ENCODE measurements around the gene OPRM1. TPM values are rescaled to one million over a fixed set of nuclear protein-coding genes. Genes with fewer than 3 reads are reported as not detected.
"Not testable (repeated sequence)": the region's sequence is repeated elsewhere in the genome, so short reads cannot be mapped to it uniquely, and the experiment has no call there.

Gene OPRM1
- total RNA-seq, 1 donor from 2014 or later = not detected

DNA sequence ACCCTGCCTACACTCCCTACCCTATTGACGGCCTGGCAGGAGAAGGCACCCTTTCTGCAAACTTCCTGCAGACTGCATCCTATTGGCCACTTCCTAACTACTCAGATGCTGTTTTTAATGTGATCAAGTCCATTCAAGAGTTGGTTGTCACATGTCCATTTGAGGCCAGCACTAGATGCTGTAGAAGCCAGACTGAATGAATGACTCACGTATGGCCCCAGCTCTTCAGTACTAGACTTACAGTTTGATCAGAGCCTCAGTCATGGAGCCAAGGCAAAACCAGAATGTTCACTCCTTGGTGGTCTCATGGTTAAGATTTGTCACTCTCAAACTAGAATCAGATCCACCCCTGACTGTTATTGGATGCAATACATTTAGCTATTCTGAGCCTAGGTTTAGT is 101.7 kb downstream of the OPRM1 start:
- peak; percentile 36 for DNase-seq (ENCODE audit: low read depth)

DNA sequence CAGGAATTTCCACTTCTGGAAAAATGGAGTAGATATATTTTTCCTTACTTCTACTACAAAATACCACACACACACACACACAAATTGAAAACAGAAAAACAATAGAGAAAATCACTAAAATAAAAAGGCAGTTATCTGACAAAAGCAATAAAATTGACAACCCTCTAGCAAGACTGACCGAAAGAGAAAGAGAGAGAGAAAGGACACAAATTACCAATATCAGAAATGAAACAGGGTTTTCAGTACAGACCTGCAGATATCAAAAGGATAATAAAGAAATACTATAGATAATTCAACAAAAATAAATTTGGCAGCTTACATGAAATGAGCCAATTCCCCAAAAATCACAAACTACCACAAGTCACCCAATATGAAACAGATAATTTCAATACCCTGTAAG is 104.7 kb downstream of the OPRM1 start:
- DNase-seq (ENCODE audit: low read depth) = no peak

DNA sequence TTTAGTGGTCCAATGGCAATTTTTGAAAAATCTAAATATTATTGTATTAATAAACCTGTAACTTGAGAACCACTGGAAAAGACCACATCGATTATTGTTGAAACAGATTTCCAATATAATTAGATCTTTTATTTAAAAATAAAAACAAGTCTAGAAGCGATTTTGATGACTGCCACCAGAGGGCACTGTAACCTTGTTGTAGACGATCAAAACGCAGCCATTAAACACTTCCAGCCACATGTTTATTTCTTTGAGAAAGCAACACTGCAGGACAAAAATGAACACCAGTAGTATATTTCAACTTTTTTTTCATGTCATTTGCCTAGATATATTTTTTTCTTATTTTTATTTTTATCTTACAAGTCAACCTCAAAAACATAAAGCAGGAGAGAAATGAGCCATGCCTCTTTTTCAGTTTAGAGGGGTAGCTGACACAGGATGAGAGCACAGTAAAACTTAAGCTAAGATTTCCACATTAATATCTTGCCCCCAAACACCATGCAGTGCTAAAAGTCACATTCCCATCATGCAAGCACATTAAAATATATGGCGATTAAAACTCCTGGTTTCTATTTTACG is 115.4 kb downstream of the OPRM1 start:
- DNase-seq (ENCODE audit: low read depth) = peak; percentile 77

DNA sequence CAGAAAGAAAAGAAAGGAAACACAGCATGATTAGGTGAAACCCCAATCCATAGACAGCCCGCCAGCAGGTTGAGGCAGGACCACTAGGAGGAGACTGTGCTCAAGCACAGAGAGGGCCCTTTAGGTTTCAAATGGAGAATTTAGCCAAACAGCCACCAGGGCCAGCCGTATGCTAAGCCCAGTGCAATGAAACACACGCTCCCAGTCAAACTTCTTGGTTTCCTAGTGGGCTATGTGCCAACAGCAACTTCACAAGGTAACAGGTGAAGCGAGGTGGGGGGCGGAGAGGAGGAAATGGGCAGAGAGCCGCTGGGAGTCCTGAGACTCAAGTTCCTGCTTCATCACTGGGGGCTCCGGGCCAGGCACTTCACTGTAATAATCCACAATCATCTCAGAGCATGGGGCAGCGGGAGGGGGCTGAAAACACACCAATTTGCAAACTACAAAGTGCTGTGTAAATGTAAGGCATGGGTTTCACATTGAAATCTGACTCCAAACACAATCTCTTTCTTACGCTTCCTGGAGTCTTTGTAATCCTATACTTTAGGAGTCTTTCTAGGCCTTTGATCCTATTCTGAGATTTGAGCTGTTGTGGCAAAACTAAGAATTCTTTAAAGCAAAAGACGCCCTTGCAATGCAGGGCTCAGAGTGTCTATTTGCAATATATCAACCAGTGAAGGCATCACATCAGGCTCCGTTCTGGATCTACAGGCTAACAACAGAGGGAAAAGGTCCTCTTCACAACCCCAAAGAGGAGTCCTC is 117.3 kb downstream of the OPRM1 start:
- peak; percentile 60 for DNase-seq (ENCODE audit: low read depth)

DNA sequence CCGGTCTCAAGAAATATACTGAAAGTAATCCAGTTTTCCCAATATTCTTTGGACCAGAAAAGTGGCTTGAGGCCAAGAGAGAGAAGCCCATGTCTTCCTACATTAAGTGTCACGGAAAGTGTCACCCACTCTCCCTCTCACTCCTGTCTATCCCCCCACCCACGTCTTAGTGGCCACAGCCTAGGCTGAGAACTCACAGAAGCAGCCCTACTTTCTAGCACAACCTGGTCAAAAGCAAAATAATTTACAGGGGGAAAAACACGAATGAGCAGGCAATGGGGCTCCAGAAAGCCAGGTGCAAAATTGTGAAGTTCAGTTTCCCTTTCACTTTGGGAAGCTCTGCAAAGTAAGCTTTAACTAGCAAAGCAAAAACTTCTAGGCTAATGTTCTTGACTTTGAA is 118.0 kb downstream of the OPRM1 start:
- DNase-seq (ENCODE audit: low read depth) = no peak

DNA sequence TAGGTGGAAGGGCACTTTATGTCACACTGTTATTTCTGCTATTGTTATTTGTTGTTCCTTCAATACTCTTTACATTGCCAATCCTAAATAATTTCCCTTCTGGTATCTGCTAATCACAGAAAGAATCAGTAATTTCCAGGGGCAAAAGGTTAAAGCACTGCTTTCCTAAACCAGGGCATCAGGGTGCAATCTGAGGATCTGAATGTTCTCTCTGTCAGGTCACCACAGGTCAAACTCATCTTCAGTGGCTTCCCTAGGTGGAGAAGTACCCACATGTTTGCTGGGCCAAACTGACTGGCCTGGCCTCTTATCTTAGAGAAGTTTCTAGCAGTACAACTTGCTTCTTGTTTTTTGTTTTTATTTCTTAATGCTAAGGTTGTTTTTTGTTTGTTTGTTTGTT is 118.7 kb downstream of the OPRM1 start:
- no peak for DNase-seq (ENCODE audit: low read depth)

DNA sequence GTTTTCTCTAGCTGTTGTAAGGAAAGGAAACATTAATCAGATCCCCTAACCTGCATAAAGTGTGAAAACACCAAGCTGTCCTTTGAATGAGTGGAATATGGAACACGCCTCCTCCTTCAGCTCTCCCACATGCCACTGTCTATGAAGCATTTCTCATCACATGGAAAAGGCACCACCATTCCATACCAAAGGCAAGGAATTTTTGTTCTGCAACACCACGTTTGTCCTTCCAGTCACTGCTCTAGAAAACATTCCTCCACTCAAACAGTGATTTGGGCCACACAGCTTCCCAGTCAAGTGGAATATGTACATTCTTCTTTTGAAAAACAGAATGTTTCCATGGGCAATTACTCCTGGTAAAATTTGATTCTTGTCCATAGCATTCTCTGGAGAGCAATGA is 120.1 kb downstream of the OPRM1 start:
- no peak for DNase-seq (ENCODE audit: low read depth)

DNA sequence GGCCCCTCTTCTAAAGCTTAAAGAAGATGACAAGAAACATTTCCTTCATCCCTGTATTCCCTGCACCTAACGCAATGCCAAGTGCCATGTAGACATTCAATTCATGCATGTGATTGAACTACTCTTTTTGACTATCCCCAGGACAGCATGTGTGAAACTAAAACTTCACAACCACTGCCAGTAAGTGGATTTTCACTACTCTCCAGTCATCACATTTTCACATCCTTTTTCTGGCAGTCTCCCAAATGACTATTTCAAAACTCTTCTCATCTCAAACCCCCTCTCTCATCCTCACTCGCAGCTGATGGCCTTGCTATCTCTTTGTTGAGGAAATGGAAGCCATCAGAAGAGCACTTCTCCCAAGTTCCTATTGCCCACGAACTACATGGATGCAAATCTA is 122.6 kb downstream of the OPRM1 start:
- DNase-seq (ENCODE audit: low read depth) = no peak

DNA sequence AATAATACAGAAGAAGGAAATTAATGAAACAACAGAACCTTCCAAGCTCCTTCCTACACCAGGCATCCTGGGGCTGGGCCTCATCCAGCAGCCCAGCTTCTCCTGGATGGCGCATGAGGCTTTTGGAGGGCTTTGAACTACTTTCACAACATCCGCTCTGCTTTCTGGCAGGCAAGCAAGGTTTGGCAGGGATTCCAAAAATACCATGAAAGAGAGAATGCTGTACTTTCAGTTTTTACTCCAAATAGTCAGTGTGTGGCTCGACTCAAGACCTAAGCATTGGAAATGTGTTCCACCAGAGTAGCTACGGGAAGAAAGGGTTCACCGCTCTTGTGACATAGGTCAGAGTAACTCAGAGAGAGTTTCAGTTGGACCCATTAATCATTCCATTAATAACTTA is 125.4 kb downstream of the OPRM1 start:
- peak; percentile 94 for DNase-seq (ENCODE audit: low read depth)

DNA sequence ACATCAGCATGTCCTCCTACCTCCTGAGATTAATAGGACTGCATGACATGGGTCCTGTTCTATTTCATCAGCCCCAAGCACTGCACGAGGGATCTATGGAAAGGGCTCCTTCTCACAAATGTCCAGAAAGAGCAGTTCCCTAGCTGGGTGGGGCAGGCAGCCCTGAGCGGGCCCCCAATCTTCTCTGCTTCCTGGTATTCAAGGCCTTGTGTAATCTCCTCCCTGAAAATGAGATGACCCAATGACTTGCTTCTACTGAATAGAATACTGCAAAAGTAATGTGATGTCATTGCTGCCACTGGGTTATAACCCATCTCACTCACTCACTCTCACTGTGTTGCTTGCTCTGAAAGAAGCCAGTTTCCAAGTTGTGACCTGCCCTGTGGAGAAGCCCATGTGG is 126.4 kb downstream of the OPRM1 start:
- peak; percentile 30 for DNase-seq (ENCODE audit: low read depth)

DNA sequence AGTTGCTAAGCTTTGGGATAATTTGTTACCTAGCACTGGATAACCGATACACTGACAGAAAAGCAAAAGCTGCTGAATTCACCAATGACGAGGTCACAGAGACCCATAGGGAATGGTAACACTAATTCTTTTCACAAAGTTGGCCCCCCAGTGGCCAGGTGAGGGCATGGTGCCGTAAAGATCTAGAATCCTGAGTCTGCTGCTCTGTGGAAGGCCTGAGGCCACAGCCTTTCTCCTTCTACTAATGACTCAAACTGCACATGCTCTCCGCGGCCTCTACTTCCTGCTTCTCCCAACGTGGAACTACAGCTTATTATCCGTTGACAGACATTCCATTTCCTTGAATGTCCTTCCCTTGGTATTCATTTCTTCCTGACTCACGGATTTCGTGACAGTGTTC is 127.1 kb downstream of the OPRM1 start:
- no peak for DNase-seq (ENCODE audit: low read depth)

DNA sequence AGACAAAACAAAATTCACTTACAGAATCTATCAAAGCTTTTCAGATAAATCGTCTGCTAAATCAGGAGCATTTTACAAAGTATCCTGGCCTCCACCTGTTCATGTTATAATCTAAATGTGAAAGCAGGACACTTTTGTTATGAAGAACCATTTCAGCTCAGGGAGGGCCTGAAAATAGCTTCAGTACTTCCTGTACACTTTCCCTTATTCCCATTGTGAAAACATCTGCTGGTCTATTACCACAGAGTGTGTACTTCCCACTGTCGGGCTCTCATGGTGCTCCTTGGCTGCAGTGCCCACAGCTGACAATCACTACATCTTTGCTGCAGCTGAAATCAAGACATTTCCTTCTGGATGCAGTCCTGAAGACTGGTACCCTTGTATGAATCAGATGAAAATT is 128.1 kb downstream of the OPRM1 start:
- no peak for DNase-seq (ENCODE audit: low read depth)

DNA sequence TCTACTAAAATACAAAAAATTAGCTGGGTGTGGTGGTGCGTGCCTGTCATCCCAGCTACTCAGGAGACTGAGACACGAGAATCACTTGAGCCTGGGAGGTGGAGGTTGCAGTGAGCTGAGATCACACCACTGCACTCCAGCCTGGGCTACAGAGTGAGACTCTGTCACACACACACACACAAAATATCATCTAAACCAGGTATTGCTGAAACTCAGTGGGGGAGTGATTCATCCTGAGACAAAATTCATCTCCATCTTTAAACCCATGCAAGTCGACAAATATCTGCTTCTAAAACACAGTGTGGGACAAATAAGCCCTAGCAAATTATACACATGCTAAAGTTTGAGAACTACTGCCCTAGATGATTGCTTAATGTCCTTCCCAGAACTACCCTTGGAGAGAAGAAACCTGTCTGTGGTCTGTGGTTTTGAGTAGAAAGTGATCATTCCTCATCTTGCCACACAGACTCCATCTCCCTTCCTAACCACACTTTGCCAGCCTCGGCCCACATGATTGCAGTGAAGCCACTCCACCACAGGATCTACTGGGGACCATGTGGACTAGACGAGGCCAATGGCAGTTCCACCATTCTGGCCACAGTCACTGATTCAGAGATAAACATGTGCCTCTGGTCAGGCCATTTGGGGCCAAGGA is 130.3 kb downstream of the OPRM1 start:
- DNase-seq (ENCODE audit: low read depth) = peak; percentile 91

DNA sequence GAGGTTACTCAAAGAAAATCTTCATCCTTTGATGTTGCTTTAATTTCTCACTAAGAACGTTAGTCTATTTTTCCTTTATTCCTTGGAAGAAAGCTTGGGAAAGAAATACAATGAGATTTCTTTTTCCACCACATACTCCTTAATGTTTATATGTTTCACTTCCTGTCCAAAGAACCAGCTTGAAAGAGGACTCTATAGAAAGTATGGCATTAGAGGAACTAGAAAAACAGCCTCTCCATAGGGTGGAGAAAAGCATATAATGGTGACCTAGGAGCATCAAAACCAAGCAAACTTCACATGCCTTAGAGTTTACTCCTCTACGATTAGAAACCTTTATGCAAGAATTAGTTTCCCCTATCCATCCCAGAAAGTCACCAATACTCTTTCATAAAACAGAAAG is 131.1 kb downstream of the OPRM1 start:
- no peak for DNase-seq (ENCODE audit: low read depth)

DNA sequence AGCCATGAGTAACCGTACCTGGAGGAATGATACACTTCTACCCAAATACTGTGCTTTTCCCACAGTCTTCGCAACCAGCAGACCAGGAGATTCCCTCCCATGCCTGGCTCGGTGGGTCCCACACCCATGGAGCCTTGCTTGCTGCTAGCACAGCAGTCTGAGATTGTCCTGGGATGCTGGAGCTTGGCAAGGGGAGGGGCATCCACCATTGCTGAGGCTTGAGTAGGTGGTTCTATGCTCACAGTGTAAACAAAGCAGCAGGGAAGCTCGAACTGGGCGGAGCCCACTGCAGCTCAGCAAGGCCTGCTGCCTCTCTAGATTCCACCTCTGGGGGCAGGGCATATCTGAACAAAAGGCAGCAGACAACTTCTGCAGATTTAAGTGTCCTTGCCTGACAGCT is 133.4 kb downstream of the OPRM1 start:
- not testable (repeated sequence) for DNase-seq (ENCODE audit: low read depth)

DNA sequence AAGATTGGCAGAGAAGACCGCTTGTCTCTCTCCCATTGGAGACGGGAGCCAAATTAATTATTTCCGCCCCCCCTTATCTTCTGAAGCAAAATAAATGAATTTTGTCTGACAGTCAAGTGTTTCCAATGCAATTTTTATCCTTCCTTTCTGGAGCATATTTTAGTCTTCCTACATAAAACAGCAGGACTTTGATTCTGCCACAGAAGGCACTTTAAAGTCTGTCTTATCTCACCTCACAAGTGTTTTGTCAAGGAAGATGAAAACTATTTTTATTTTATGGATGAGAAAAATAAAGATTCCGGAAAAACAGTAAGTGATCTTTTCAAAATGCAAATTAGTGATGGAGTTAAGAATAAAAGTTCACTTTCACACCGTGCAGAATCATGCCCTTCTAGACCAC is 140.4 kb downstream of the OPRM1 start:
- no peak for DNase-seq (ENCODE audit: low read depth)

DNA sequence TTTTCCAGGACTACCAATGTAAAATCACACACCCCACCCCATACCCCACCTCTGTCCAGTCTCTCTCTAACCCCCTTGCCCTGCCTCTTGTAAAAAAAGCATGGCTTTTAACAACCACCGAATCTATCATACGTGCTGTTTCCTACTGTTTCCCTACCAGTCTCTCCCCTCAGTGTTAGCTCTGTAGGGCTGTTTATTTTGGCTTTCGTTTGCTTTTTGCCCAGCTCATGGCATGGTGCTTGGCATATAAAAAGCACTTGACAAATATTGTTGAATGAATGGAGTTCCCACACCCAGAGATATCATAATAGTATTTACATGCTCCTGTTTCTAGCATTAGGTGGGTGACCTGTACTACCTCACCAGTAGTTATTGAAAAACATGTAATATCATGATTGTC is 148.2 kb downstream of the OPRM1 start:
- DNase-seq (ENCODE audit: low read depth) = no peak

DNA sequence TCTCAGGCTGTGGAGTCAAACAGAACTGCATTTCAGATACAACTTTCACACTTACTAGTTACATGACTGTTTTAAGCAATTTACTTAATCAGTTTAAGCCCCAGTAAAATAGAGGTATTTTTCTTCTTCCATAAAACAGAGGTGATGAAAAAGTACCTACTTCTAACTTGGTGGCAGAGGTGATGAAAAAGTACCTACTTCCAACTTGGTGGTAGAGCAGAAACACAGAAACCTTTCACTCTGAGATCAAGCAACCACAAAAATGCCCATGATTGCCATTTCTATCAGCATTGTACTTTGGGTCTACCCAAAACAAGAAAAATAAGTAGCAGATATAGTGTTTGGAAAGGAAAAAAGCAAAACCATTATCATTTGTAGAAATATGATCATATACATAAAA is 148.7 kb downstream of the OPRM1 start:
- no peak for DNase-seq (ENCODE audit: low read depth)

DNA sequence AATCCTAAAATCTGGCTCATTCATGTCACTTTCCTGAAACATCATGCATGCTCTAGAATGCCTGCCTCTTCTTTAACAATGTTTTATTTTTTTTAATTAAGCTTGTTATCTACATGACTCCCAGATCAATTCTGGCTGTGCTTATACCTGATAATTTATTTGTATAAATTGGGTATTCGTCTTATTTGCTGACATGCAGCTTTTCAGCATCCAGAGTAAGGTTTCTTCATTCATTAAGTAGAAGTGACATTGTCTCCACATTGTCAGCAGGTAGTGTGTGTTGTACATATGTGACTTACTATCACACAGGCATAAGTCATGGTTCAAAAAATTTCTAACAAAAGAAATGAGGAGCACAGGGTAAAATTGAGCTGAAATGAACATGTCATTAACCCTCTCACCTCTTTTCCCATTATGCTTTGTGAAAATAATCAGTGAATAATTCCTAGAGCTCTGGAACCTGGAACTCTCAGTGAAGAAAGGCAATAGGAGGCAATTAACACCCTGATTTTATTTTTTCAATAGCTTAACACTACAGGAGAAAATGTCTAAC is 157.4 kb downstream of the OPRM1 start:
- no peak for DNase-seq (ENCODE audit: low read depth)

DNA sequence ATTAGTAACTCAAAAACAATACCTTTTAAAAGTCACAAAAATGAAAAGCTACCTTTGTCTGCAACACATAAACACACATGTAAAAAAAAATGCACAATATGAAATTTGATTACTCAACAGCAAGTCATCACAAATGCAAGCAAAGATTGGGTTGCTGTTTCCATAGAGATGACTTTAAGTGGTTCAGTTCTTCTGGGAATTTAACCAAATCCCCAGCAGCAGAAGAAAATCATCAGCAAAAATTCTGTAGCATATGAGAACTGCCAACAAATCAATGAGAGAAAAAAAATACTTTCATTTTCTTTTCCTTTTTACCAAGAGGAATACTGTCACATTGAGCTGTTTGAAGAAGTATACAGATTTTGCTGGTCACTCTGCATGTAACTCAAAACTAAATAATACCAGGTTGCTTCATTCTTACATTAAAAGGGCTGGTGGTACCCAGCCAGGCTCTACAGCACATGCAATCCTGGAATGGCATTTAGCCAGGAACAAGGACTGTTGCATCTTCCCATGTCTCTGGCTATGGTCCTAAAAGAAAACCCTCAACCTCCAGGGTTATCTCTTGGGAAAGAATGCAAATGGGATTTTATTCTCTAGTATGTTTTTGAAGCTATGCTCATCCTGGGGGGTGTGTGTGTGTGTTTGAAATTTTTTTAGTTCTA is 158.3 kb downstream of the OPRM1 start:
- peak; percentile 18 for DNase-seq (ENCODE audit: low read depth)

DNA sequence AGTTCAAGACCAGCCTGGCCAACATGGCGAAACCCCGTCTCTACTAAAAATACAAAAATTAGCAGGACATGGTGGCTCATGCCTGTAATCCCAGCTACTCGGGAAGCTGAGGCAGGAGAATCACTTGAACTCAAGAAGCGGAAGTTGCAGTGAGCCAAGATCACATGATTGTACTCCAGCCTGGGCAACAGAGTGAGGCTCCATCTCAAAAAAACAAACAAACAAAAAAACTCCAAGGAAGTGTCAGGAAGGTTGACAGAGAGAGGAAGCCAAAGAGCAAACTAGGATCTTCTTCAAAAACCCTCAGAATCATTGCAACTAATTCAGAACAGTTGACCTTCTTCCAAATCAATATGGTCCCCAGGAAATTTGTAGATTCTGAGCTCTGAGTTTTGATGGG is 162.6 kb downstream of the OPRM1 start:
- not testable (repeated sequence) for DNase-seq (ENCODE audit: low read depth)

DNA sequence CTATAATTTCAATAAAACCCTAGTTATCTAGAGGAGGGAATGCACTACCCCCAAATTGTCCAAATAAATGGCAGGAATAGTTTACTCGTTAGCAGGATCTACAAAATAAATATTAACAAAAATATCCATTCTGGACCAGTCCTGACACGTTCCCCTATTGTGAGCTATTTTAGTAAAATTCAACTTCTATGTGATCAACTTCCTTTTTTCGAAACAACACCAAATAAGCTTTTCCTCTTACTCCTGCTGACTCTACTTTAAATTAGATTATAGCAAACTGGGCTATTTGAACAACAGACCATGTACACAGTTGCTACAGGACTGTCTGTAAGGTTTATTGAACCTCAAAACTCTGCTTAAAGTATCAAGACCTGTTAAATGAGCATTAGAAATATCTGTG is 163.3 kb downstream of the OPRM1 start:
- no peak for DNase-seq (ENCODE audit: low read depth)
